HepG2 (cell line): ENCODE data around the gene RING1. TPM values are rescaled to one million over a fixed set of nuclear protein-coding genes. Genes with fewer than 3 reads are reported as not detected.

Source experiments
- CEBPB ChIP-seq: IDR thresholded peaks from 2 replicates; pipeline ENCODE4 v1.6.1; 2011; ENCODE audit warnings: low read depth, low read length, improper control_type of control experiment, borderline replicate concordance
- CHD2 ChIP-seq: IDR thresholded peaks from 2 replicates; pipeline ENCODE4 v1.6.1; 2011; ENCODE audit warnings: low read depth, low read length, improper control_type of control experiment
- EZH2 ChIP-seq: conservative IDR thresholded peaks from 2 replicates; pipeline ENCODE4 v1.6.1; 2012; ENCODE audit warnings: mild to moderate bottlenecking, low read depth, low read length, moderate library complexity
- FOXP1 ChIP-seq, 2 experiments: fragments of 450-650 bp in 1 of 2; IDR thresholded peaks; 2 replicates each; pipeline ENCODE4 v1.6.1; 2017 to 2018; ENCODE audit warnings: antibody characterized with exemption in 1 of 2
- HMGA1 ChIP-seq: sonication (generic); formaldehyde crosslinking; conservative IDR thresholded peaks from 2 replicates; pipeline ENCODE4 v1.4.0; 2020; ENCODE audit warnings: missing genetic modification reagents
- KAT8 ChIP-seq: IDR thresholded peaks from 2 replicates; pipeline ENCODE4 v1.6.1; 2016; ENCODE audit warnings: missing genetic modification reagents, missing compliant biosample characterization
- NFYB ChIP-seq: sonication (generic); formaldehyde crosslinking; IDR thresholded peaks from 2 replicates; pipeline ENCODE4 v1.4.0; 2020; ENCODE audit warnings: missing genetic modification reagents
- PHF21A ChIP-seq: sonication (generic); formaldehyde crosslinking; IDR thresholded peaks from 2 replicates; pipeline ENCODE4 v1.5.0; 2020; ENCODE audit warnings: mild to moderate bottlenecking, missing genetic modification reagents
- PPARG ChIP-seq: conservative IDR thresholded peaks from 2 replicates; pipeline ENCODE4 v1.6.1; 2016; ENCODE audit warnings: missing biosample characterization, missing genetic modification reagents
- RFXAP ChIP-seq: sonication (generic); formaldehyde crosslinking; IDR thresholded peaks from 2 replicates; pipeline ENCODE4 v1.4.0; 2020; ENCODE audit warnings: missing genetic modification reagents, borderline replicate concordance
- SAFB2 ChIP-seq: sonication (generic); formaldehyde crosslinking; IDR thresholded peaks from 2 replicates; pipeline ENCODE4 v1.5.1; 2020; ENCODE audit warnings: missing genetic modification reagents, low read depth, mild to moderate bottlenecking, borderline replicate concordance
- ZNF101 ChIP-seq: sonication (generic); formaldehyde crosslinking; IDR thresholded peaks from 2 replicates; pipeline ENCODE4 v1.4.0; 2020; ENCODE audit warnings: mild to moderate bottlenecking, low read depth, missing genetic modification reagents, borderline replicate concordance
- ZNF282 ChIP-seq: fragments of 450-650 bp; IDR thresholded peaks from 2 replicates; pipeline ENCODE4 v1.6.1; 2018; ENCODE audit not compliant: partially characterized antibody
- ZNF598 ChIP-seq: sonication (generic); formaldehyde crosslinking; IDR thresholded peaks from 2 replicates; pipeline ENCODE4 v1.5.1; 2020; ENCODE audit warnings: mild to moderate bottlenecking, missing genetic modification reagents, borderline replicate concordance
- ZNF737 ChIP-seq: sonication (generic); formaldehyde crosslinking; IDR thresholded peaks from 2 replicates; pipeline ENCODE4 v1.5.0; 2020; ENCODE audit warnings: missing genetic modification reagents, mild to moderate bottlenecking, borderline replicate concordance
- ZNF839 ChIP-seq: sonication (generic); formaldehyde crosslinking; IDR thresholded peaks from 2 replicates; pipeline ENCODE4 v1.4.0; 2020; ENCODE audit warnings: missing genetic modification reagents, mild to moderate bottlenecking, borderline replicate concordance
- polyA plus RNA-seq, 8 experiments: library from polyadenylated mRNA; depleted of rRNA in 3 of 8; stranded (reverse) in 7 of 8; unstranded in 1 of 8; fragments of >200 nt; fragmentation: Illumina TruSeq in 4 of 8; extraction: Trizol in 4 of 8; gene quantifications; 2 replicates each; pipeline versions ENCODE4 v1.2.1 to v1.2.3, GENCODE V29; 2011 to 2016; ENCODE audit warnings: low read depth in 4 of 8, missing spikeins in 1 of 8, mixed read lengths in 1 of 8; ENCODE audit not compliant: insufficient read depth in 1 of 8
- total RNA-seq, 5 experiments: library from RNA; depleted of rRNA; stranded (reverse); fragments of >200 nt; fragmentation: Illumina TruSeq; extraction: Trizol; gene quantifications; 2 replicates each; pipeline ENCODE4 v1.2.3, GENCODE V29; 2016; ENCODE audit warnings: low read depth in 1 of 5
- TF ChIP-seq, protein P1 (sequence below): sonication (generic); formaldehyde crosslinking; IDR thresholded peaks from 2 replicates; pipeline ENCODE4 v1.4.0; 2020; ENCODE audit warnings: missing genetic modification reagents, borderline replicate concordance
- TF ChIP-seq, protein P2 (sequence below): sonication (generic); formaldehyde crosslinking; IDR thresholded peaks from 2 replicates; pipeline ENCODE4 v1.4.0; 2020; ENCODE audit warnings: missing genetic modification reagents, mild to moderate bottlenecking, borderline replicate concordance
- TF ChIP-seq, protein P3 (sequence below): IDR thresholded peaks from 2 replicates; pipeline ENCODE4 v1.6.1; 2016; ENCODE audit warnings: missing biosample characterization, missing genetic modification reagents, low read depth

RING1 gene
- total and polyA plus RNA-seq, 2 of the 13 experiments (the other 11 are each of a cell fraction or from before 2014, with no cell fraction given), result 23.9 to 33.6 TPM

DNA sequence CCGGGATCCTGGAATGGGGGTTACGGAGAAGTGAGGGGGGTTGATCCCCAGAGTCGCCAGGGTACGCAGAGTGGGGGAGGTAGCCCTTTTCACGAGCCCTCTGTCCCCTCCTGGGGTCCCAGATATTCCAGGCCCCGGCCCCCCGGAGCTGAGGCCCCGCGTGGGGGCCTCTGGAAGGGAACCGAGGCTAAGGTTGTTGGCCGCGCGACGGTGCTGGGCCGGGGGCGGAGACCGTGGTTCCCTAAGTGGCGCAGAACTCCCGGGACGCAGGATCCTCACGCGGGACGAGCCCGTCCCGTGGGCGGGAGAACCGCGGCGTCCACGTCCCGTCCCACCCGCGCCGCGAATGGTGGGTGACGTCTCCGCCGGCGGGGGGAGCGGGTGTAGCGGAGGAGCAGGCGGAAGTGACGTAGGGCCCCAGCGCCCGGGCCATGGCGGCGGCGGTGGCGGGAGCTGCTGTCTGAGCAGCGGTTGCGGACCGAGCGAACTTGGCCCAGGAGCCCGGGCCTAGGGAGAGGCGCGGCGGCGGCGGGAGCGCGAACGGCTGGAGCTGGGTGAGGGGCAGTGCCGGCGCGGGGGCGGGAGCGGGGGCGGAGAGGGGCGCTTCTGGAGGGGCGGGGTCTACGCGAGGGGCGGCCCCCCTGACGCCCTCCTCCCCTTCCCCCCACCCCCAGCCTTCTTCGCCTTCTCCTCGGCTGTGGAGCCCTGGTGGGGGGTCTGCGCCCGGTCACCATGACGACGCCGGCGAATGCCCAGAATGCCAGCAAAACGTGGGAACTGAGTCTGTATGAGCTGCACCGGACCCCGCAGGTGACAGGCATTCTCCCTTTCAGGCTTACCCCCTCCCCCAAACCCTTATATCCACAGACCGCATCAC is at the start of gene RING1 (continued):
- TF ChIP-seq, protein P1, sequence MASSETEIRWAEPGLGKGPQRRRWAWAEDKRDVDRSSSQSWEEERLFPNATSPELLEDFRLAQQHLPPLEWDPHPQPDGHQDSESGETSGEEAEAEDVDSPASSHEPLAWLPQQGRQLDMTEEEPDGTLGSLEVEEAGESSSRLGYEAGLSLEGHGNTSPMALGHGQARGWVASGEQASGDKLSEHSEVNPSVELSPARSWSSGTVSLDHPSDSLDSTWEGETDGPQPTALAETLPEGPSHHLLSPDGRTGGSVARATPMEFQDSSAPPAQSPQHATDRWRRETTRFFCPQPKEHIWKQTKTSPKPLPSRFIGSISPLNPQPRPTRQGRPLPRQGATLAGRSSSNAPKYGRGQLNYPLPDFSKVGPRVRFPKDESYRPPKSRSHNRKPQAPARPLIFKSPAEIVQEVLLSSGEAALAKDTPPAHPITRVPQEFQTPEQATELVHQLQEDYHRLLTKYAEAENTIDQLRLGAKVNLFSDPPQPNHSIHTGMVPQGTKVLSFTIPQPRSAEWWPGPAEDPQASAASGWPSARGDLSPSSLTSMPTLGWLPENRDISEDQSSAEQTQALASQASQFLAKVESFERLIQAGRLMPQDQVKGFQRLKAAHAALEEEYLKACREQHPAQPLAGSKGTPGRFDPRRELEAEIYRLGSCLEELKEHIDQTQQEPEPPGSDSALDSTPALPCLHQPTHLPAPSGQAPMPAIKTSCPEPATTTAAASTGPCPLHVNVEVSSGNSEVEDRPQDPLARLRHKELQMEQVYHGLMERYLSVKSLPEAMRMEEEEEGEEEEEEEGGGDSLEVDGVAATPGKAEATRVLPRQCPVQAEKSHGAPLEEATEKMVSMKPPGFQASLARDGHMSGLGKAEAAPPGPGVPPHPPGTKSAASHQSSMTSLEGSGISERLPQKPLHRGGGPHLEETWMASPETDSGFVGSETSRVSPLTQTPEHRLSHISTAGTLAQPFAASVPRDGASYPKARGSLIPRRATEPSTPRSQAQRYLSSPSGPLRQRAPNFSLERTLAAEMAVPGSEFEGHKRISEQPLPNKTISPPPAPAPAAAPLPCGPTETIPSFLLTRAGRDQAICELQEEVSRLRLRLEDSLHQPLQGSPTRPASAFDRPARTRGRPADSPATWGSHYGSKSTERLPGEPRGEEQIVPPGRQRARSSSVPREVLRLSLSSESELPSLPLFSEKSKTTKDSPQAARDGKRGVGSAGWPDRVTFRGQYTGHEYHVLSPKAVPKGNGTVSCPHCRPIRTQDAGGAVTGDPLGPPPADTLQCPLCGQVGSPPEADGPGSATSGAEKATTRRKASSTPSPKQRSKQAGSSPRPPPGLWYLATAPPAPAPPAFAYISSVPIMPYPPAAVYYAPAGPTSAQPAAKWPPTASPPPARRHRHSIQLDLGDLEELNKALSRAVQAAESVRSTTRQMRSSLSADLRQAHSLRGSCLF, result no peak
- TF ChIP-seq EZH2, result no peak
- TF ChIP-seq, protein P2, sequence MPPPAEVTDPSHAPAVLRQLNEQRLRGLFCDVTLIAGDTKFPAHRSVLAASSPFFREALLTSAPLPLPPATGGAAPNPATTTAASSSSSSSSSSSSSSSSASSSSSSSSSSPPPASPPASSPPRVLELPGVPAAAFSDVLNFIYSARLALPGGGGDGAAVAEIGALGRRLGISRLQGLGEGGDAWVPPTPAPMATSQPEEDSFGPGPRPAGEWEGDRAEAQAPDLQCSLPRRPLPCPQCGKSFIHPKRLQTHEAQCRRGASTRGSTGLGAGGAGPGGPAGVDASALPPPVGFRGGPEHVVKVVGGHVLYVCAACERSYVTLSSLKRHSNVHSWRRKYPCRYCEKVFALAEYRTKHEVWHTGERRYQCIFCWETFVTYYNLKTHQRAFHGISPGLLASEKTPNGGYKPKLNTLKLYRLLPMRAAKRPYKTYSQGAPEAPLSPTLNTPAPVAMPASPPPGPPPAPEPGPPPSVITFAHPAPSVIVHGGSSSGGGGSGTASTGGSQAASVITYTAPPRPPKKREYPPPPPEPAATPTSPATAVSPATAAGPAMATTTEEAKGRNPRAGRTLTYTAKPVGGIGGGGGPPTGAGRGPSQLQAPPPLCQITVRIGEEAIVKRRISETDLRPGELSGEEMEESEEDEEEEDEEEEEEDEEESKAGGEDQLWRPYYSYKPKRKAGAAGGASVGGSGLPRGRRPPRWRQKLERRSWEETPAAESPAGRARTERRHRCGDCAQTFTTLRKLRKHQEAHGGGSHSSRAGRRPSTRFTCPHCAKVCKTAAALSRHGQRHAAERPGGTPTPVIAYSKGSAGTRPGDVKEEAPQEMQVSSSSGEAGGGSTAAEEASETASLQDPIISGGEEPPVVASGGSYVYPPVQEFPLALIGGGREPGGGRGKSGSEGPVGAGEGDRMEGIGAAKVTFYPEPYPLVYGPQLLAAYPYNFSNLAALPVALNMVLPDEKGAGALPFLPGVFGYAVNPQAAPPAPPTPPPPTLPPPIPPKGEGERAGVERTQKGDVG, result no peak
- TF ChIP-seq HMGA1 (CRISPR knock-in tag), result no peak
- TF ChIP-seq CEBPB, result no peak
- no peak; the same call in 1 of the 2 replicates for TF ChIP-seq ZNF839 (CRISPR knock-in tag)
- TF ChIP-seq FOXP1 (IDR thresholded peaks at IDR 0.05), result no peak
- no peak for TF ChIP-seq FOXP1 (CRISPR knock-in tag; IDR thresholded peaks at IDR 0.05)
- TF ChIP-seq CHD2, result 0 out of 2 replicates have a peak, but pooled peaks have one; percentile 37
- TF ChIP-seq ZNF598 (CRISPR knock-in tag), result 0 out of 2 replicates have a peak, but pooled peaks have one; percentile 47
- TF ChIP-seq NFYB, result 0 out of 2 replicates have a peak, but pooled peaks have one; percentile 25
- TF ChIP-seq KAT8 (CRISPR knock-in tag), result peak; percentile 82
- TF ChIP-seq PPARG (CRISPR knock-in tag), result peak; percentile 44; the same call in 1 of the 2 replicates
- peak; percentile 32; the same call in 1 of the 2 replicates for TF ChIP-seq PHF21A
- TF ChIP-seq SAFB2 (CRISPR knock-in tag), result peak; percentile 97
- TF ChIP-seq ZNF101, result no peak
- TF ChIP-seq ZNF282, result no peak
- peak; percentile 65; the same call in 1 of the 2 replicates for TF ChIP-seq RFXAP (CRISPR knock-in tag)
- no peak for TF ChIP-seq ZNF737 (CRISPR knock-in tag)
- TF ChIP-seq, protein P3, sequence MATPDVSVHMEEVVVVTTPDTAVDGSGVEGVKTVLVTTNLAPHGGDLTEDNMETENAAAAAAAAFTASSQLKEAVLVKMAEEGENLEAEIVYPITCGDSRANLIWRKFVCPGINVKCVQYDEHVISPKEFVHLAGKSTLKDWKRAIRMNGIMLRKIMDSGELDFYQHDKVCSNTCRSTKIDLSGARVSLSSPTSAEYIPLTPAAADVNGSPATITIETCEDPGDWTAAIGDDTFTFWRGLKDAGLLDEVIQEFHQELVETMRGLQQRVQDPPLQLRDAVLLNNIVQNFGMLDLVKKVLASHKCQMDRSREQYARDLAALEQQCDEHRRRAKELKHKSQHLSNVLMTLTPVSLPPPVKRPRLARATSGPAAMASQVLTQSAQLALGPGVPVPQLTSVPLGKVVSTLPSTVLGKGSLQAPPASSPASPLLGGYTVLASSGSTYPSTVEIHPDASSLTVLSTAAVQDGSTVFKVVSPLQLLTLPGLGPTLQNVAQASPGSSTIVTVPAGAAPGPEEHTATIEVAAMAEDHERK (CRISPR knock-in tag), result peak; percentile 45; the same call in 1 of the 2 replicates
